Heart left ventricle (tissue), 16 donors: ENCODE data around the gene INF2. TPM values are rescaled to one million over a fixed set of nuclear protein-coding genes. Genes with fewer than 3 reads are reported as not detected.
"Not testable (repeated sequence)": the region's sequence is repeated elsewhere in the genome, so short reads cannot be mapped to it uniquely, and the experiment has no call there.

Source experiments
- ATAC-seq, 4 donors: fragments of 200-7000 bp; cut with Tn5 transposase; one replicate each; pipeline ENCODE4 v1.9.1; 2020 to 2022; ENCODE audit warnings: moderate library complexity in 4 of 4, mild to moderate bottlenecking in 3 of 4, moderate number of reproducible peaks in 1 of 4
- DNase-seq, 5 donors: peaks; one replicate each; pipeline ENCODE4 v3.0.0-alpha.2; 2020
- H3K27ac ChIP-seq, 12 donors: fragments of 200-600 bp; sonication (generic) in 4 of 12; one replicate each; pipeline versions ENCODE4 v1.5.0 to v1.8.0; 2016 to 2022; ENCODE audit warnings: mild to moderate bottlenecking in 2 of 12
- H3K27me3 ChIP-seq, 9 donors: fragments of 200-600 bp; sonication (generic) in 2 of 9; one replicate each; pipeline versions ENCODE4 v1.5.1 to v1.8.0; 2016 to 2022; ENCODE audit warnings: mild to moderate bottlenecking in 3 of 9
- H3K36me3 ChIP-seq, 9 donors: fragments of 200-600 bp; sonication (generic) in 2 of 9; one replicate each; pipeline versions ENCODE4 v1.5.0 to v1.8.0; 2018 to 2022; ENCODE audit warnings: mild to moderate bottlenecking in 2 of 9
- H3K4me1 ChIP-seq, 12 donors: fragments of 200-600 bp; sonication (generic) in 4 of 12; one replicate each; pipeline versions ENCODE4 v1.5.0 to v1.8.0; 2016 to 2022; ENCODE audit warnings: mild to moderate bottlenecking in 3 of 12
- H3K4me3 ChIP-seq, 12 donors: fragments of 200-600 bp; sonication (generic) in 4 of 12; one replicate each; pipeline versions ENCODE4 v1.5.0 to v1.8.0; 2017 to 2022; ENCODE audit warnings: mild to moderate bottlenecking in 9 of 12, moderate library complexity in 4 of 12
- H3K9me3 ChIP-seq, 12 donors: fragments of 200-600 bp; sonication (generic) in 4 of 12; one replicate each; pipeline versions ENCODE4 v1.5.0 to v1.8.0; 2016 to 2022; ENCODE audit warnings: mild to moderate bottlenecking in 1 of 12
- CTCF ChIP-seq, 12 donors: fragments of 200-600 bp; sonication (generic) in 4 of 12; IDR thresholded peaks; one replicate each; pipeline versions ENCODE4 v1.5.0 to v1.8.0; 2018 to 2022; ENCODE audit warnings: antibody characterized with exemption in 12 of 12, mild to moderate bottlenecking in 5 of 12
- POLR2A ChIP-seq, 2 donors: fragments of 450-650 bp; IDR thresholded peaks; one replicate each; pipeline ENCODE4 v1.6.1; 2017; ENCODE audit warnings: antibody characterized with exemption in 2 of 2, mild to moderate bottlenecking in 2 of 2, moderate library complexity in 2 of 2
- WGBS, 4 donors: extraction: QIAGEN DNeasy Blood & Tissue Kit in 2 of 4; methylation state at CpG; one replicate each; pipeline versions ENCODE4 v1.1.5 to v1.1.7; 2013 to 2018; 5-methylcytosine and 5-hydroxymethylcytosine counted together
- intact Hi-C, 10 donors: fragments of 100-400 bp; cut with DNase I; formaldehyde crosslinking; loops; one replicate each; pipeline versions ENCODE4 v1.11.1 to v1.14.2; 2022
- polyA plus RNA-seq, 2 donors: library from polyadenylated mRNA; stranded (reverse); fragments of 200-250 nt; gene quantifications; one replicate each; pipeline ENCODE4 v1.2.3, GENCODE V29; 2013
- total RNA-seq, 9 donors: library from RNA; depleted of rRNA in 2 of 9; stranded (reverse); fragments of >200 nt in 2 of 9; fragmentation: NEBNext Ultra II Directional in 3 of 9; extraction: Animal tissue kit (Norgen Biotek cat#: 25700) in 3 of 9; gene quantifications; one replicate each; pipeline versions ENCODE4 v1.1.0 to v1.2.4, GENCODE V29; 2016 to 2023
- donor health status: ischemic (EF 13 %, LVEDD 7.1; RV severe dilation, severe dysfunction).
- donor health status: healthy with polysubstance abuse.
- donor health status: DM: no; HTN: yes; CAD: no.
- donor health status: DM: no; HTN: no; CAD: no.
- donor health status: ischemic (EF 25% LVEDD 6.9; RV normal size, moderate dysfunction).
- donor health status: ischemic (EF 25% LVEDD 5.7; RV mildly dilated, moderate dysfunction).
- donor health status: healthy.
- donor health status: DM: yes; HTN: yes; CAD: no.
- donor health status: ischemic (EF 35%, LVEDD 5.7; RV mildly dilated, moderate dysfunction).
- donor health status: nonischemic (EF 11% LVEDD 7.7; RV severe dilation, severe dysfunction).
- donor health status: DM: yes; HTN: yes; CAD: no.
- donor health status: PGD.
- donor health status: ischemic (EF 29% LVEDD 5.4; RV normal size, mild dysfunction).
- donor health status: nonischemic (EF 23%, LVEDD 6.1; RV moderate dilation, normal function).

INF2 gene
- total and polyA plus RNA-seq, 11 donors = 26.0 to 58.9 (median 28.8) TPM

- Histone ChIP-seq H3K4me1 (peaks cover 0 to 20% (median 9%) of the 10 kb centered on the region in 12 donors), H3K27ac (no peak overlapping the region), H3K4me3 (no peak overlapping the region), H3K36me3 (no peaks in the 10 kb centered on the region), H3K27me3 (peaks cover 0 to 18% (median 0%) of the 10 kb centered on the region in 9 donors), H3K9me3 (peaks cover 0 to 5% (median 0%) of the 10 kb centered on the region in 12 donors)
- ATAC-seq (no peak), DNase-seq (no peak)
- 89 to 92% (median 89%) methylated on average over 7 of the region's 7 CpGs for WGBS, 4 donors
- intact Hi-C loops = no loop called here
- no peak for TF ChIP-seq POLR2A (IDR thresholded peaks at IDR 0.05)
- no peak for TF ChIP-seq CTCF (IDR thresholded peaks at IDR 0.05)
Measured at GRCh38 chr14:104664107-104664506, 25.3 kb upstream of the INF2 start.

- Histone ChIP-seq H3K4me1 (peaks cover 0 to 19% (median 8%) of the 10 kb centered on the region in 12 donors), H3K36me3 (no peaks in the 10 kb centered on the region), H3K9me3 (peaks cover 0 to 5% (median 0%) of the 10 kb centered on the region in 12 donors), H3K4me3 (no peak overlapping the region), H3K27me3 (peaks cover 0 to 16% (median 0%) of the 10 kb centered on the region in 9 donors), H3K27ac (no peak overlapping the region)
- 93 to 95% (median 95%) methylated on average over 10 of the region's 10 CpGs for WGBS, 4 donors
- no peak for TF ChIP-seq CTCF (IDR thresholded peaks at IDR 0.05)
- TF ChIP-seq POLR2A (IDR thresholded peaks at IDR 0.05) = no peak
- intact Hi-C loops = no loop called here
- ATAC-seq (no peak), DNase-seq (no peak)
Measured at GRCh38 chr14:104664588-104664987, 24.8 kb upstream of the INF2 start.

- H3K9me3 ChIP-seq = peaks cover 0 to 5% (median 0%) of the 10 kb centered on the region in 12 donors
- no peaks in the 10 kb centered on the region for H3K36me3 ChIP-seq
- TF ChIP-seq CTCF (IDR thresholded peaks at IDR 0.05) (no peak), POLR2A (IDR thresholded peaks at IDR 0.05) (no peak)
- H3K4me1 ChIP-seq = peaks cover 0 to 13% (median 4%) of the 10 kb centered on the region in 12 donors
- H3K27me3 ChIP-seq = peaks cover 0 to 10% (median 0%) of the 10 kb centered on the region in 9 donors
- H3K27ac ChIP-seq = no peak overlapping the region
- intact Hi-C loops = loop anchor here in 1 of 10 donors (5.0 kb wide), 1 partner anchor 42 kb away; no protein-coding TSS in a partner anchor
- no peak overlapping the region for H3K4me3 ChIP-seq
- DNase-seq = no peak
- 42 to 83% (median 51%) methylated on average over 2 of the region's 2 CpGs for WGBS, 4 donors
- peak in 2 of 4 donors; percentile 13 to 25 for ATAC-seq
Measured at GRCh38 chr14:104665114-104665656, 24.2 kb upstream of the INF2 start.

GRCh38 chr14:104665657-104666522 lies 23.5 kb upstream of the INF2 start:
- H3K4me3 ChIP-seq = no peak overlapping the region
- no peaks in the 10 kb centered on the region for H3K36me3 ChIP-seq
- intact Hi-C loops = loop anchor here in 1 of 10 donors (5.0 kb wide), 1 partner anchor 41 kb away; no protein-coding TSS in a partner anchor
- no peak for DNase-seq
- H3K27me3 ChIP-seq = peaks cover 0 to 3% (median 0%) of the 10 kb centered on the region in 9 donors
- peak overlapping the region in 1 of 12 donors; percentile 17 for H3K27ac ChIP-seq
- peaks cover 0 to 7% (median 0%) of the 10 kb centered on the region in 12 donors for H3K4me1 ChIP-seq
- TF ChIP-seq CTCF (IDR thresholded peaks at IDR 0.05) = peak in 11 of 12 donors; percentile 14 to 45 (median 31)
- TF ChIP-seq POLR2A (IDR thresholded peaks at IDR 0.05) = no peak
- WGBS, 4 donors = 53 to 64% (median 60%) methylated on average over 15 to 27 of the region's 27 CpGs
- peaks cover 0 to 5% (median 0%) of the 10 kb centered on the region in 12 donors for H3K9me3 ChIP-seq
- ATAC-seq = peak; percentile 59 to 83 (median 82)

GRCh38 chr14:104666523-104666895 lies 22.9 kb upstream of the INF2 start:
- not testable (repeated sequence) for H3K9me3 ChIP-seq, H3K4me3 ChIP-seq, ATAC-seq, H3K27me3 ChIP-seq, H3K36me3 ChIP-seq, H3K4me1 ChIP-seq, DNase-seq
- intact Hi-C loops = loop anchor here in 1 of 10 donors (5.0 kb wide), 1 partner anchor 41 kb away; no protein-coding TSS in a partner anchor
- WGBS, 4 donors = 85 to 96% (median 91%) methylated on average over 7 of the region's 7 CpGs
- H3K27ac ChIP-seq = peak overlapping the region in 1 of 12 donors; percentile 17
